Activated naive CD8-positive, alpha-beta T cell treated with anti-CD3 and anti-CD28 coated beads, Interleukin-2, amount 50 U/mL, for 24 hours (primary cell): ENCODE data around the gene ZSWIM3.
A peak's percentile ranks its signal among the peaks of the same experiment; 100 is the strongest.

ENCODE experiments used
- ATAC-seq: fragments of 150-1000 bp; cut with Tn5 transposase; one replicate; pipeline ENCODE4 v1.10.0; 2021
- DNase-seq: peaks from one replicate; pipeline ENCODE4 v3.0.0; 2021
- H3K27ac Mint-ChIP-seq: one replicate; pipeline ENCODE4 v1.8.0; 2021; ENCODE audit warnings: mild to moderate bottlenecking, mixed read lengths
- H3K27me3 Mint-ChIP-seq: one replicate; pipeline ENCODE4 v1.8.0; 2021; ENCODE audit warnings: mixed read lengths
- H3K36me3 Mint-ChIP-seq: one replicate; pipeline ENCODE4 v1.8.0; 2021; ENCODE audit warnings: low read depth, mixed read lengths
- H3K4me1 Mint-ChIP-seq: one replicate; pipeline ENCODE4 v1.8.0; 2021; ENCODE audit warnings: mixed read lengths
- H3K4me3 Mint-ChIP-seq: one replicate; pipeline ENCODE4 v1.8.0; 2021; ENCODE audit warnings: mild to moderate bottlenecking, moderate library complexity, mixed read lengths
- H3K9me3 Mint-ChIP-seq: one replicate; pipeline ENCODE4 v1.8.0; 2021; ENCODE audit warnings: mixed read lengths

ZSWIM3 gene

GRCh38 chr20:45841407-45842129 is 15.8 kb upstream of the ZSWIM3 start:
- ATAC-seq (no peak), DNase-seq (no peak)
- H3K9me3 Mint-ChIP-seq = no peaks in the 10 kb centered on the region
- no peak overlapping the region for H3K4me3 Mint-ChIP-seq
- H3K36me3 Mint-ChIP-seq = peaks cover 11% of the 10 kb centered on the region
- no peaks in the 10 kb centered on the region for H3K27me3 Mint-ChIP-seq
- no peaks in the 10 kb centered on the region for H3K4me1 Mint-ChIP-seq
- H3K27ac Mint-ChIP-seq = no peak overlapping the region

DNA sequence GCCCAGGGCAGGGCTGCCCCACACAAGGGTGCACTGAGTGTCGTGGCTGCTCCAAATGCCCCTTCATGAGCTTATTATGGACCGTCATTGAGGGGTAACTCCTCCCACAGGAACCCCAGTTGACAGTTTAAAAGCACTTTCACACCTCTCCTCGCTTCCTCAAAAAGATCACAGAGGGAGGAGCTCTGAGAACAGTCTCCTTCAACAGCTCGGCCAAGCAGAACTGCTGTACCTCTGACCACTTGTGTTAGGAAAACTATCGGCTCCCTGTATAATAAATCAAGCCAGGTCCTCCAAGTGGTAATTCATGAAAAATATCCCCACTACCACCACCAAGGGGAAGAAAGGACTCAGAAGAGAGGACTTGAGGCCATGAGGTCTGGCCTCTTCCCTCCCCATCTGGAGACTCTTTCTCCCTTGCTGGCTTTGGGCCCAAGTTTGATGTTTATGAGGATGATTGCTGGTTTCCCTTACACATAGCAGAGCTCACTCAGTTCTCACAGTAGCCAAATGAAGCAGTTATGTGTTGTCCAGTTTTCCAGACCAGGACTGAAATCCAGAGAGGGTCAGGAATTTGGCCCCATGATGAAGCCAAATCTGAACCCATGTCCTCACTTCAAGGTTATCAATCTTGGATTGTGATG is 15.1 kb upstream of the ZSWIM3 start:
- no peaks in the 10 kb centered on the region for H3K4me1 Mint-ChIP-seq
- no peak overlapping the region for H3K27ac Mint-ChIP-seq
- H3K27me3 Mint-ChIP-seq = no peaks in the 10 kb centered on the region
- no peak overlapping the region for H3K4me3 Mint-ChIP-seq
- H3K36me3 Mint-ChIP-seq = peaks cover 11% of the 10 kb centered on the region
- ATAC-seq (no peak), DNase-seq (no peak)
- H3K9me3 Mint-ChIP-seq = no peaks in the 10 kb centered on the region

DNA sequence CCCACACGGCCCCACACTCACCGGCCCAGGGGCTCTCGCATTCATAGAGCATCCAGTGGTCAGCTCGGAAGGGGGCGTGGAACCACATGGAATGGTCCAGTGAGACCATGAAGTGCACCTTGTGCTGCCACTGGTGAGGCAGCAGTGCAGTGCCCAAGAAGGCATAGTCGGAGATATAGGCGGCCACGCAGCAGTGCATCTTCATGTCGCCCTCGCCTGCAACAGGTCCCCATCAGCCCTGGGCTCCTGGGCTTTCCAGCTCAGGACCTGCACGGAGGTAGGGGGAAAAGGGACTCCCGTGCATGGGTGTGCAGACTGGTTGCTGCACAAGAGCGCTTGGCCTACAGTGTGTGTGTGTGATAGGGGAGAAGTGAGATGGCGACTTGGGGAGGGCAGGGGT is 13.9 kb upstream of the ZSWIM3 start:
- no peak for DNase-seq
- no peaks in the 10 kb centered on the region for H3K9me3 Mint-ChIP-seq
- H3K36me3 Mint-ChIP-seq = peaks cover 11% of the 10 kb centered on the region
- H3K27me3 Mint-ChIP-seq = no peaks in the 10 kb centered on the region
- no peak overlapping the region for H3K4me3 Mint-ChIP-seq
- no peaks in the 10 kb centered on the region for H3K4me1 Mint-ChIP-seq
- ATAC-seq = no peak
- H3K27ac Mint-ChIP-seq = no peak overlapping the region

GRCh38 chr20:45845452-45845851 is 12.0 kb upstream of the ZSWIM3 start:
- H3K27ac Mint-ChIP-seq = no peak overlapping the region
- H3K4me1 Mint-ChIP-seq = no peaks in the 10 kb centered on the region
- H3K9me3 Mint-ChIP-seq = no peaks in the 10 kb centered on the region
- no peak overlapping the region for H3K4me3 Mint-ChIP-seq
- no peak for ATAC-seq
- no peaks in the 10 kb centered on the region for H3K27me3 Mint-ChIP-seq
- no peak for DNase-seq
- H3K36me3 Mint-ChIP-seq = peaks cover 11% of the 10 kb centered on the region

DNA sequence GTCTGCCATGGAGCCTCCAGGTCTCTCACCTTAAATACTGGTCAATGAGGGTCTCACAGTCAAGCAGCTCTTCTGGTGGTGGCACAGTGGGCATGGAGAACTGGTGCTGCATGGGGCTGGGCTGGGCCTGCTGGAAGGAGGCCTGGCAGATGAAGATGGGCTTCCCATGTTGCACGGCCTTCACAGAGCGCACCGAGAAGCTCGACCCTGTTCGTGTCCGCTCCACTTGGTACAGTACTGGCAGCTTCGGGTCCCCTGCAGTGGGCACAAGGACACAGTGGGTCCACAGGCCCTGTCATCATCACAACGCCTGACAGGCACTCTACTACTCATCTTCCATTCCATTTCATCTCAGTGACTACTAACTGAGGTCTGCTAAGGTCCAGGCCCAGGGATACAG is 9.0 kb upstream of the ZSWIM3 start:
- no peak for DNase-seq
- Mint-ChIP-seq H3K9me3 (no peaks in the 10 kb centered on the region), H3K4me1 (no peaks in the 10 kb centered on the region), H3K27ac (no peak overlapping the region), H3K4me3 (no peak overlapping the region), H3K27me3 (no peaks in the 10 kb centered on the region), H3K36me3 (peaks cover 9% of the 10 kb centered on the region)
- ATAC-seq = no peak

- no peaks in the 10 kb centered on the region for H3K9me3 Mint-ChIP-seq
- H3K4me1 Mint-ChIP-seq = peaks cover 2% of the 10 kb centered on the region
- H3K27me3 Mint-ChIP-seq = no peaks in the 10 kb centered on the region
- no peak overlapping the region for H3K4me3 Mint-ChIP-seq
- ATAC-seq = no peak
- no peak for DNase-seq
- H3K27ac Mint-ChIP-seq = no peak overlapping the region
- H3K36me3 Mint-ChIP-seq = peaks cover 9% of the 10 kb centered on the region
These were observed 8.3 kb upstream of the ZSWIM3 start for GRCh38 chr20:45848969-45849582.

GRCh38 chr20:45850238-45850637 is 7.2 kb upstream of the ZSWIM3 start:
- no peaks in the 10 kb centered on the region for H3K9me3 Mint-ChIP-seq
- ATAC-seq = no peak
- no peak overlapping the region for H3K4me3 Mint-ChIP-seq
- no peak for DNase-seq
- H3K27me3 Mint-ChIP-seq = no peaks in the 10 kb centered on the region
- H3K27ac Mint-ChIP-seq = no peak overlapping the region
- H3K4me1 Mint-ChIP-seq = peaks cover 8% of the 10 kb centered on the region
- H3K36me3 Mint-ChIP-seq = peaks cover 3% of the 10 kb centered on the region

GRCh38 chr20:45850926-45851325 is 6.5 kb upstream of the ZSWIM3 start:
- Mint-ChIP-seq H3K27me3 (no peaks in the 10 kb centered on the region), H3K27ac (no peak overlapping the region), H3K9me3 (no peaks in the 10 kb centered on the region), H3K4me3 (no peak overlapping the region), H3K36me3 (peaks cover 3% of the 10 kb centered on the region), H3K4me1 (peaks cover 14% of the 10 kb centered on the region)
- DNase-seq (no peak), ATAC-seq (no peak)

- peaks cover 3% of the 10 kb centered on the region for H3K36me3 Mint-ChIP-seq
These were observed 5.9 kb upstream of the ZSWIM3 start for GRCh38 chr20:45851501-45851900.

GRCh38 chr20:45852326-45852725 is 5.1 kb upstream of the ZSWIM3 start:
- Mint-ChIP-seq H3K4me3 (no peak overlapping the region), H3K27ac (no peak overlapping the region), H3K4me1 (peaks cover 23% of the 10 kb centered on the region), H3K27me3 (no peaks in the 10 kb centered on the region), H3K36me3 (peaks cover 3% of the 10 kb centered on the region), H3K9me3 (no peaks in the 10 kb centered on the region)
- no peak for ATAC-seq
- DNase-seq = no peak

More at GRCh38 chr20:45851501-45851900, 5.9 kb upstream of the ZSWIM3 start:
- no peaks in the 10 kb centered on the region for H3K9me3 Mint-ChIP-seq
- no peak for DNase-seq
- no peak overlapping the region for H3K4me3 Mint-ChIP-seq
- H3K27me3 Mint-ChIP-seq = no peaks in the 10 kb centered on the region
- H3K4me1 Mint-ChIP-seq = peaks cover 20% of the 10 kb centered on the region
- no peak for ATAC-seq
- H3K27ac Mint-ChIP-seq = no peak overlapping the region

DNA sequence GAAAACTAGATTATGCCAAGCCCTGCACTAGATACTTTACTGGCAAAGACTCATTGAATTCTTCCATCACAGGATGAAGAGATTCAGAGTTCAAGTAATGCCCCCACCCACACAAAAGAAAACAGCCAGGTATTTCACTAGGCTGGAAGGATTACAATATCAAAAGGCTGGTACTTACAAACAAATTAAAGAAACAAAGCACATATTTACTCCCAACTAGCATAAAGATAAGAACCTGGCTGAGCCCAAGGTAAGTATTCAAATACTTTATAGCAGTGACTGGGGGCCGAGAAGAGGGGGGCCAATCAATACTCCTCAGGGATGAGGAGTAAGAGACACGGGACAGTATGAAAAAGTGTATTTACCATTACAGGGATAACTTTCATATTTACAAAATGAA is 3.9 kb upstream of the ZSWIM3 start:
- no peak for DNase-seq
- Mint-ChIP-seq H3K27ac (no peak overlapping the region), H3K27me3 (no peaks in the 10 kb centered on the region), H3K4me1 (peaks cover 34% of the 10 kb centered on the region), H3K9me3 (no peaks in the 10 kb centered on the region), H3K4me3 (no peak overlapping the region), H3K36me3 (peaks cover 3% of the 10 kb centered on the region)
- ATAC-seq = no peak

GRCh38 chr20:45857882-45858216 is 435 bp downstream of the ZSWIM3 start:
- H3K4me1 Mint-ChIP-seq = peaks cover 38% of the 10 kb centered on the region
- no peaks in the 10 kb centered on the region for H3K36me3 Mint-ChIP-seq
- ATAC-seq (peak; percentile 59), DNase-seq (peak; percentile 51)
- H3K27ac Mint-ChIP-seq = peak overlapping the region; percentile 96
- no peaks in the 10 kb centered on the region for H3K9me3 Mint-ChIP-seq
- H3K27me3 Mint-ChIP-seq = no peaks in the 10 kb centered on the region
- peak overlapping the region; percentile 95 for H3K4me3 Mint-ChIP-seq

DNA sequence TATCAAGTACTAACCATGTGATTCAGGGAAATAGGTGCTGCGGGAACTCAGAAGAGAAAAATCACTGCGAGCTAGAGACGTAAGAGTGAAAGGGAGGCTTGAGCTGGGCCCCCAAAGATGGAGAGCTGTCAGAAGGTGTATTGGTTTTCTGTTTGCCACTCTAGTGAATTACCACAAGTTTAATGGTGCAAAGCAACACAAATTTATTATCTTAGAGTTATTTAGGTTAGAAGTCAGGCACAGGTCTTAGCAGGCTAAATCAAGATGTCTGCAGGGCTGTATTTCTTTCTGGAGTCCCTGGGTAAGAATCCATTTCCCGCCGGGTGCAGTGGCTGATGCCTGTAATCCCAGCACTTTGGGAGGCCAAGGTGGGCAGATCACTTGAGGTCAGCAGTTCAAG is 2.5 kb downstream of the ZSWIM3 start:
- H3K9me3 Mint-ChIP-seq = no peaks in the 10 kb centered on the region
- DNase-seq (no peak), ATAC-seq (no peak)
- H3K27me3 Mint-ChIP-seq = no peaks in the 10 kb centered on the region
- no peak overlapping the region for H3K4me3 Mint-ChIP-seq
- H3K27ac Mint-ChIP-seq = no peak overlapping the region
- H3K4me1 Mint-ChIP-seq = peaks cover 33% of the 10 kb centered on the region
- H3K36me3 Mint-ChIP-seq = no peaks in the 10 kb centered on the region

- Mint-ChIP-seq H3K27ac (no peak overlapping the region), H3K9me3 (no peaks in the 10 kb centered on the region), H3K4me3 (no peak overlapping the region), H3K27me3 (no peaks in the 10 kb centered on the region), H3K4me1 (peaks cover 26% of the 10 kb centered on the region), H3K36me3 (no peaks in the 10 kb centered on the region)
- no peak for DNase-seq
- no peak for ATAC-seq
These were observed 3.3 kb downstream of the ZSWIM3 start for GRCh38 chr20:45860560-45861220.
